Type B pancreatic cell (in vitro differentiated cells): ENCODE results near the gene PLA2G2D. TPM values are rescaled to one million over a fixed set of nuclear protein-coding genes. Genes with fewer than 3 reads are reported as not detected.

Experiments
- DNase-seq: peaks from one replicate; pipeline ENCODE4 v3.0.0; 2021; ENCODE audit warnings: mixed read lengths; ENCODE audit not compliant: unreplicated experiment; ENCODE audit errors: extremely low spot score
- H3K27ac Mint-ChIP-seq: 2 replicates; pipeline ENCODE4 v1.8.0; 2021; ENCODE audit warnings: mild to moderate bottlenecking, mixed read lengths
- H3K27me3 Mint-ChIP-seq: 2 replicates; pipeline ENCODE4 v1.8.0; 2021; ENCODE audit warnings: mixed read lengths
- H3K36me3 Mint-ChIP-seq: 2 replicates; pipeline ENCODE4 v1.8.0; 2021; ENCODE audit warnings: mixed read lengths
- H3K4me1 Mint-ChIP-seq: one replicate; pipeline ENCODE4 v1.8.0; 2021; ENCODE audit warnings: mixed read lengths; ENCODE audit not compliant: unreplicated experiment
- H3K4me3 Mint-ChIP-seq: 2 replicates; pipeline ENCODE4 v1.8.0; 2021; ENCODE audit warnings: mild to moderate bottlenecking, mixed read lengths
- H3K9me3 Mint-ChIP-seq: 2 replicates; pipeline ENCODE4 v1.8.0; 2021; ENCODE audit warnings: mixed read lengths
- total RNA-seq: library from RNA; stranded (reverse); gene quantifications from 2 replicates; pipeline ENCODE4 v1.2.1, GENCODE V29; 2021; ENCODE audit warnings: low replicate concordance
- TF ChIP-seq, protein P1 (sequence below): fragments of 200-600 bp; sonication (generic); conservative IDR thresholded peaks from 2 replicates; pipeline ENCODE4 v1.5.0; 2021; ENCODE audit warnings: antibody characterized with exemption, mild to moderate bottlenecking

The PLA2G2D gene
- total RNA-seq, 1 donor from 2014 or later: not detected

DNA sequence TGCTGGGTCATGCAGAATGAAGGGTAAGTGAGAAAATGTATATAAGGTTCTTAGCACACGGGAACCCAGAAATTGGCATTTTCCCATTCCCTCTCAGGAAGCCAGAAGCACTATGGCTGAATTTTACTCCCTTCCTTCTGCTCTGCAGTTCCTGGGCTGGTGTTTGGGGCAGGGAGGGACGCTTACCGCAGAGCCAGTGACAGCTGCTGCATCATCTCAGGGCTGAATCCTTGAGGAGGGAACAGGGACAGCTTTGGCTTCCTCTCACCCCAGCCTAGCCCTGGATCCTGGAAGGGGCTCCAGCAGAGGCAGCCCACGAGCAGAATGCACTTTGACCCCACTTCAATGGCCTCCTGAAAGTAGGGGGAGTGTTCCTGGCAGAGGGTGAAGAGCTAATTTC lies 12.0 kb downstream of the PLA2G2D start:
- Mint-ChIP-seq H3K27ac (no peak overlapping the region), H3K36me3 (no peaks in the 10 kb centered on the region), H3K4me1 (no peaks in the 10 kb centered on the region), H3K27me3 (peaks cover 13% of the 10 kb centered on the region), H3K9me3 (no peaks in the 10 kb centered on the region), H3K4me3 (no peak overlapping the region)
- DNase-seq: no peak
- TF ChIP-seq, protein P1, sequence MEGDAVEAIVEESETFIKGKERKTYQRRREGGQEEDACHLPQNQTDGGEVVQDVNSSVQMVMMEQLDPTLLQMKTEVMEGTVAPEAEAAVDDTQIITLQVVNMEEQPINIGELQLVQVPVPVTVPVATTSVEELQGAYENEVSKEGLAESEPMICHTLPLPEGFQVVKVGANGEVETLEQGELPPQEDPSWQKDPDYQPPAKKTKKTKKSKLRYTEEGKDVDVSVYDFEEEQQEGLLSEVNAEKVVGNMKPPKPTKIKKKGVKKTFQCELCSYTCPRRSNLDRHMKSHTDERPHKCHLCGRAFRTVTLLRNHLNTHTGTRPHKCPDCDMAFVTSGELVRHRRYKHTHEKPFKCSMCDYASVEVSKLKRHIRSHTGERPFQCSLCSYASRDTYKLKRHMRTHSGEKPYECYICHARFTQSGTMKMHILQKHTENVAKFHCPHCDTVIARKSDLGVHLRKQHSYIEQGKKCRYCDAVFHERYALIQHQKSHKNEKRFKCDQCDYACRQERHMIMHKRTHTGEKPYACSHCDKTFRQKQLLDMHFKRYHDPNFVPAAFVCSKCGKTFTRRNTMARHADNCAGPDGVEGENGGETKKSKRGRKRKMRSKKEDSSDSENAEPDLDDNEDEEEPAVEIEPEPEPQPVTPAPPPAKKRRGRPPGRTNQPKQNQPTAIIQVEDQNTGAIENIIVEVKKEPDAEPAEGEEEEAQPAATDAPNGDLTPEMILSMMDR: no peak

GRCh38 chr1:20105856-20106255 lies 13.5 kb downstream of the PLA2G2D start:
- no peak for DNase-seq
- no peaks in the 10 kb centered on the region for H3K36me3 Mint-ChIP-seq
- peaks cover 16% of the 10 kb centered on the region for H3K27me3 Mint-ChIP-seq
- no peak overlapping the region for H3K4me3 Mint-ChIP-seq
- TF ChIP-seq, protein P1: no peak
- H3K9me3 Mint-ChIP-seq: no peaks in the 10 kb centered on the region
- H3K4me1 Mint-ChIP-seq: no peaks in the 10 kb centered on the region
- H3K27ac Mint-ChIP-seq: no peak overlapping the region

- H3K27ac Mint-ChIP-seq: no peak overlapping the region
- no peaks in the 10 kb centered on the region for H3K9me3 Mint-ChIP-seq
- no peak overlapping the region for H3K4me3 Mint-ChIP-seq
- H3K4me1 Mint-ChIP-seq: no peaks in the 10 kb centered on the region
- no peak for DNase-seq
- peaks cover 12% of the 10 kb centered on the region for H3K27me3 Mint-ChIP-seq
- H3K36me3 Mint-ChIP-seq: no peaks in the 10 kb centered on the region
- TF ChIP-seq, protein P1: no peak
Observed at GRCh38 chr1:20102875-20103274, 16.5 kb downstream of the PLA2G2D start.

DNA sequence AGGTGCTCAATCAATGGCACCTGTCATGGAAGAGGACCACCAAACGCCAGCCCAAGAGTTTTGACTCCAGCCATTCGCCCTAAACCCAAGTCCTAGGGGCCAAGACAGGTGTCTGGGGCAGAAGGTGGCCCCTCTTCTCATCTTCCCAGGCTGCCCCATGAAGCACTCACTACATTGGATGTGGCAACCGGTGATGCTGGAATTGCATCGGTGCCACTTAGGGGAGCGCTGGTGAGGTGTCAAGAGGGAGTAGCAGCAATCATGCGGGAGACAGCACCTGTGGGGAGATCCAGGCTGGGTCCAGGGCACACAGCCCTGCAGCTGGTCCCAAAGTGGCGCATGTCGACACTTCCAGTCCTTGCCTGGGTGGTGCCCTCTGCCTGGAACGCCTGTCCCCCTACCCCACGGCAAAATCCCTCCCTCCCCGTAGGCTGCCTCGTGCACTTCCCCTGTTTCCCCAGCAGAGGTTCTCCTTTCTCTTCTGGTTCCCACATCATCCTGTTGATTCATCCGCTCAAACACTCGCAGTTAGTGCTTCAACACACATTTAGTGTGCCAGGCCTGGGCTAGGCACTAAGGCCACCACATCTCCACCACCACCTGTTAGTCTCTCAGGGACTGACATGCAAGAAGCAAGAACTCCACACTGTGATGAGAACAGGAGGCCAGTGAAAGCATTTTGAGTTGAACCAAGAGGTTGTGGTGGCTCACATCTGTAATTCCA lies 18.5 kb downstream of the PLA2G2D start:
- TF ChIP-seq, protein P1: peak; percentile 77
- Mint-ChIP-seq H3K9me3 (peaks cover 7% of the 10 kb centered on the region), H3K4me3 (no peak overlapping the region), H3K4me1 (no peaks in the 10 kb centered on the region), H3K27me3 (peaks cover 12% of the 10 kb centered on the region), H3K36me3 (no peaks in the 10 kb centered on the region), H3K27ac (no peak overlapping the region)
- no peak for DNase-seq

- no peaks in the 10 kb centered on the region for H3K36me3 Mint-ChIP-seq
- TF ChIP-seq, protein P1: no peak
- H3K4me1 Mint-ChIP-seq: no peaks in the 10 kb centered on the region
Observed at GRCh38 chr1:20099533-20099932, 19.8 kb downstream of the PLA2G2D start.

More at GRCh38 chr1:20099533-20099932, 19.8 kb downstream of the PLA2G2D start:
- Mint-ChIP-seq H3K9me3 (peaks cover 7% of the 10 kb centered on the region), H3K27me3 (peaks cover 15% of the 10 kb centered on the region), H3K4me3 (no peak overlapping the region), H3K27ac (no peak overlapping the region)
- DNase-seq: no peak
